ENCODE measurements around the gene CHRNA3. TPM values are rescaled to one million over a fixed set of nuclear protein-coding genes. Genes with fewer than 3 reads are reported as not detected.
"Not testable (repeated sequence)": the region's sequence is repeated elsewhere in the genome, so short reads cannot be mapped to it uniquely, and the experiment has no call there.

Gene CHRNA3
- total RNA-seq, 2 donors from 2014 or later = not detected

DNA sequence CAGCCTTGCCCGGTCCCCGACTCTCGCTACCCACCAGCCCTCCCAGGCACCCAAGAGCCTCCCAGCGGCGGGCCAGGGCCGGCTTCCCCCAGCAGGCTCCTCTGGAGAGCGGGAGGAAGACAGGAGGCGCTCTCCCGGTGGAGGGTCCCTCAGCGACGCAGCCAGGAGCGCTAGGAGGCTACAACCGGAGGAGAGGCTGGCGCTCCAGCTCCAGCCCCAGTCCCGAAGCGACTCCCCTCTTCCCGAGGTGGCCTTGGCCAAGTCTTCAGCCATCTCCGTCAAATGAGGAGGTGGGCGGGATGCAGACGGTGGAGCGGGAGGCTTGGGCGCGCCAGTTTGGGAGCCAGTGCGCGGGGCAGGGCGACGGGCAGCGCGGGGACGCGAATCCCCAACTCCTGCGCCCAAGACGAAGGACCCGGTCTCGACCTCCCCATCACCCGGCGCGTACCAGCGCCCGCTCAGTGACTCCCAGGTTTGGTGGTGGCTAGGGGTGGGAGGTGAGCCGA lies 722 bp downstream of the CHRNA3 start:
- peak; percentile 79 for DNase-seq (ENCODE audit: low spot score)
- intact Hi-C loops (cut with DNase I) = no loop called here

DNA sequence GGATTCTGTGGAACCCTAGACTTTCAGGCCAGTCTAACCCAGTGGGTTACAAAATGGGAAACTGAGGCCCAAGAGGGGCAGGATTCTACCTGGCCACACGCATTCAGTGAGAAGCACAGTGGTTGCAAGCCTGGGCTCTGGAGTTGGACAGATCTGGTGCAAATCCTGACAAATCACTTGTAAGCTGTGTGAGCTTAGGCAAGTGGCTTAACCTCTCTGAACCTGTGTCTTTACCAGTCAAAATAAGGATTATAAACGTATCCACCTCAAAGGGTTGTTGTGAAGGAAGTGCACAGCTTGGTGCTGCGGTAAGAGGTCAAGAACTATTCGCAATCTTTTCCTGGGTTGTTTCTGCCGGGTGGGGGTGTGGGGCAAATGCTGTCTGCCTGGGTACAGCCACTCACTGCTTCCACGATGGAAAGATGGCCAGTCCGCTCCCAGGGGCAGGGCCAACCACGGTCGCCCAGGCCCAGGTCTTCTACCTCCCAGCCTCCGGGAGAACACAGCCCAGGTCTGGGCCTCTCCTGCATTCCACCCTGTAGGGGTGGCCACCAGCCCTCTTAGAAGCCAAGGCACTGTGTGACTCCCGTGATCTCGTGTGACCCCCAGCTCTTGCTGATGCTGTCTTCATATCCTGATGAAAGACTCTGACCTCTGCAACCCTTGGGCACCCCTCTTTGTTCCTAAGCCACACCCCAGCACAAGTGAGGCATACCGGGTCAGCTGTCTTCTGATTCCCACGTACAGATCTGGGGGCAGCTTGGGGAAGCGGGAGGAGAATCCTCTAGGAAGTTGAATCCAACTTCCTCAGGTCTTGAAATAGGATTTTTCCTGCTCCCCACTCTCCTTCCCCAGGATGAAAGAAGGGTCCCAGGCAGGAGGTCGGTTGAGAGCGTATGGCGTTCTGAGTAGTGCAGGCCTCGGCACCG lies 1.5 kb downstream of the CHRNA3 start:
- peak; percentile 37 for DNase-seq (ENCODE audit: low spot score)
- intact Hi-C loops (cut with DNase I) = loop anchor here (2.0 to 5.0 kb wide), 3 partner anchors 92 to 133 kb away; no protein-coding TSS in a partner anchor

DNA sequence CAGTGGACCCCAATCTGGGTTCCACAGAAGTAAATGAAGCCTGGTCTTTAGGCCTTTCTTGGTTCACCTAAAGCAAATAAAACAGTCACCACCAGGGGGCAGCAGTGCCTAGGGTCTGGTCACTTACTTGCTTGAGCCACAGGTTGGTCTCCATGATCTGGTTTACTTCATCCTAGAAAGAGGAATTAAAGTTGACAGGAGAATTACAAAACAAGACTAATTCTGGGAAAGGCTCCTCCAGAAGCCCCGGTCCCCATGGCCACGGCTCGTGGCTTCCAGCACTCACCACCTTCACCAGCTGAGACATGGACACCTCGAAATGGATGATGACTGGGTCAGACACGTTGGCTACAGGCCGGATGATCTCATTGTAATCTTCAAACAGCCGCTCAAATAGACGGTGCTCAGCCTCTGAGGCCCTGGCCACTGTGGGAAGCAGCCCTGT lies 2.3 kb downstream of the CHRNA3 start:
- intact Hi-C loops (cut with DNase I) = loop anchor here (2.0 to 5.0 kb wide), 3 partner anchors 92 to 134 kb away; no protein-coding TSS in a partner anchor
- peak; percentile 92 for DNase-seq (ENCODE audit: low spot score)

DNA sequence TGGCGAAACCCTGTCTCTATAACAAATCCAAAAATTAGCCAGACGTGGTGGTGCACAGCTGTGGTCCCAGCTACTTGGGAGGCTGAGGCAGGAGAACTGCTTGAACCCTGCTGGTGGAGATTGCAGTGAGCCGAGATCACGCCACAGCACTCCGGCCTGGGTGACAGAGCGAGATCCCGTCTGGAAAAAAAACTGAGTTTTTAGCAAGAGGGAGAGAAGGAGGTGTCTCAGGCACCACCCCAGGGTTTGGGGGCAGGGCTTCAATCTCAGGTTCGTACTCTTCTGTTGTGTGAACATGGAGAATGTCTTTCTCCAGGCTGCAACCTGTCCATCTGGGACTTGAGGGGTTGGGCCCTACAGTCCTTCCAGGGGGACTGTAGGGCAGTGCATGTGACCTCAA lies 2.7 kb downstream of the CHRNA3 start:
- DNase-seq (ENCODE audit: low spot score) = peak; percentile 51
- intact Hi-C loops (cut with DNase I) = loop anchor here (2.0 to 5.0 kb wide), 3 partner anchors 93 to 134 kb away; no protein-coding TSS in a partner anchor

DNA sequence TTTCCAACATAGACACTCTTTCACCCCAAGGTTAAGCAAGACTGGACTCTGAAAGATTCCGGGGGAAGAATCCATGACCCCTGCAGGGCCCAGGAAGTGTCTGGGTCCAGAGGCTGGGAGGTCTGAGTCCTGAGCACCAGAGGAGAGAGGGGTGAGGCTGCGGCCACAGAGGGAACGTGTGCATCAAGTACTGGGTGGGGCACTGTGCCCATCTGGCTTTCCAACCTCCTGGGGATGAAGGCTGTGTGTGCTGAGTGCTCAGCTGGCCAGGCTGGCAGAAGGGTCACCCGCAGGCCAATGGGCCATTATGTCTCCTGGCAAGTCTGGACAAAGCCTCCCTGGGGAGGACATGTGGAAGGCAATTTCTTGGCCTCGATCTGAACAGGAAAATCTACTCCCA lies 3.3 kb downstream of the CHRNA3 start:
- intact Hi-C loops (cut with DNase I) = loop anchor here (5.0 kb wide), 2 partner anchors 95 to 135 kb away; no protein-coding TSS in a partner anchor
- DNase-seq (ENCODE audit: low spot score) = peak; percentile 54

DNA sequence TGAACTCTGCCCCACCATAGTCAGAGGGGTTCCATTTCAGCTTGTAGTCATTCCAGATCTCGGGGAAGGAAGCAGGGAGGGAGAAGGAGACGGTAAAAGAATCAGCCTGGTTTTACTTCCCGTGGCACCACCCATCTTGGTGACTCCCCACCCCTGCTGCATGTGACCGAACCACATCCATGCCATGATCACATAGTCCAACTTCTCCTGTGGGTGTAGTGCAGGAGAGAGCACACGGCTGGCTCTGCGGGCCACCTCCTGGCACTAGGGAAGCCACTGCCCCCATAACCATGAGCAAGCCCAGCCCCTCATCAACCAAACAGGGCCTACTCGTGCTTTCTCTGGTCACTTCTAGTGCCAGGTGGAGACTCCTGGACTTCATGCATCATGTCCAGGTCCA lies 3.7 kb downstream of the CHRNA3 start:
- DNase-seq (ENCODE audit: low spot score) = peak; percentile 60
- intact Hi-C loops (cut with DNase I) = loop anchor here (5.0 kb wide), 2 partner anchors 95 to 135 kb away; no protein-coding TSS in a partner anchor

DNA sequence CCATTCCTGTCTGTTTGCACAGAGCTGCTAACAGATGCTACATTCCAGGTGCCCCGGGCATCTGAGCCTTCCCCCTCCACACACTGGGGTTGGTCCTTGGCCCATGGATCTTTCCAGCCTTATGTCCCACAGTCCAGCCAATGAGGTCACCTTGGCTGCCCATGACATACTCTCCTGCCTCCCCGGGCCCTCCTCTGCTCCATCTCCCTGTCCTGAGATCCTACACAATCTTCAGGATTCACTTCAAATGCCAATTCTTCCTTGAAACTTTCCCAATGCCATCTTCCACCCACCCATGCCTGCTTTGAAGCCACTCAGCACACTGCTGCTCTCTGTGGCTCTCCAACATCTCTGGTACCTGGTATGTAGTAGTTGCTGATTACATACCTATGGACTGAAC lies 4.3 kb downstream of the CHRNA3 start:
- DNase-seq (ENCODE audit: low spot score) = peak; percentile 47
- intact Hi-C loops (cut with DNase I) = loop anchor here (5.0 kb wide), 2 partner anchors 96 to 136 kb away; no protein-coding TSS in a partner anchor

DNA sequence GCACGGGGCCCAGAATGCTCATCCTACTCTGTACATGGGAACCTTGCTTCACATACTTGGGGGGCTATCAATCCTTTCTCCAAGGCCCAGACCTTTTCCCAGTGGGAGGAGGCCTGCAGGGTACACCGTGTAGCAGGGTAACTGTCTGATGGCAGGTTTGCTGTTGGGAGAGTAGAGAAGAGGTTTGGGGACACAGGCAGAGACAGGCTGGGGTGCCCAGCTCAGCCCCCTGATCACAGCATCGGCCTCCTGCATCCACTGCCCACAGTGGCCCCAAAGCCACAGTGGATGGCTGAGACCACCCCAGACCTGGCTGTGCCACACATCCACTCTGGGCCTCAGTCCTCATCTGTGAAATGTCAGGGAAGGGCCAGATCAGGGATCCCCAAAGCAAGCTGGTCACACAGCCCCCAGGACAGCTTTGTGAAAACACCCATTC lies 5.6 kb downstream of the CHRNA3 start:
- DNase-seq (ENCODE audit: low spot score) = peak; percentile 64
- intact Hi-C loops (cut with DNase I) = loop anchor here (5.0 kb wide), 2 partner anchors 97 to 137 kb away; no protein-coding TSS in a partner anchor

DNA sequence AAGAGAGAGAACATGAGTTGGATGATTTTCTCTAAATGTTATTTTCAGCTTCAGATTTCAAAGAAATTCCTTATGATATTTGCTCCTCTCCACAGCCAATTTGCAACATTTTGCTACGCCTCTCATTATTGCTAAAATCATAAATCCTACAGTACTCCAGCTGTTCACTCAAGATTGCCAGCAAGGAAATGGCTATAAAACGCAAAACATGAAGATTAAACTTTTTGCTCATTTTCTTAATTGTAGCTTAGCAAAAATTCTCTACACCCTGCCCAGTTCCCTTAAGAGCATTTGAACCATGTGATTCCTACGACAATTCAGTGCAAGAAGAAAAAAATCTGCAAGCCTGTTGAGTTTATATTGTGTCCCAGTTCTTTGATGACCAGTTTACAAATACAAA lies 6.8 kb downstream of the CHRNA3 start:
- DNase-seq (ENCODE audit: low spot score) = no peak
- intact Hi-C loops (cut with DNase I) = no loop called here

DNA sequence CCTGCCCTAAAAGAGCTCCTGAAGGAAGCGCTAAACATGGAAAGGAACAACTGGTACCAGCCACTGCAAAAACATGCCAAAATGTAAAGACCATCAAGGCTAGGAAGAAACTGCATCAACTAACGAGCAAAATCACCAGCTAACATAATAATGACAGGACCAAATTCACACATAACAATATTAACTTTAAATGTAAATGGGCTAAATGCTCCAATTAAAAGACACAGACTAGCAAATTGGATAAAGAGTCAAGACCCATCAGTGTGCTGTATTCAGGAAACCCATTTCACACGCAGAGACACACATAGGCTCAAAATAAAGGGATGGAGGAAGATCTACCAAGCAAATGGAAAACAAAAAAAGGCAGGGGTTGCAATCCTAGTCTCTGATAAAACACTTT lies 11.2 kb downstream of the CHRNA3 start:
- DNase-seq (ENCODE audit: low spot score); intact Hi-C loops (cut with DNase I): not testable (repeated sequence)

DNA sequence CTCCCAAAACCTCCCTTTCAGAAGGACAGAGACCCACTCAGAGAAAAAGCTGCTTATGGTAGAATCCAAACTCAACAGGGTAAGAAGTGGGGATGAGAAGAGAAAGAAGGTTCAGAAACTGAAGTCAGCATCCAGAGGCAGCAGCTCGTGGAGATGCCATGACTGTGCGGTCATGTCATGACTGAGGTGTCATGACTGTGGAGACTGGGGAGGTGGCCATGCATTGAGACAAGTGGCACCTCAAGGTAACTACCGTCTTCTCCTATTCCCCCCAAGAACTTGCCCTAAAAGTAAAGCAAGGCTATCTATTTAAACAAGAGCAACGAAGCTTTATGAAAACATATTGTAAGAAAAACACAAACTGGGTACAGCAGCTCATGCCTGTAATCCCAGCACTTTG lies 15.1 kb downstream of the CHRNA3 start:
- intact Hi-C loops (cut with DNase I) = no loop called here
- no peak for DNase-seq (ENCODE audit: low spot score)

DNA sequence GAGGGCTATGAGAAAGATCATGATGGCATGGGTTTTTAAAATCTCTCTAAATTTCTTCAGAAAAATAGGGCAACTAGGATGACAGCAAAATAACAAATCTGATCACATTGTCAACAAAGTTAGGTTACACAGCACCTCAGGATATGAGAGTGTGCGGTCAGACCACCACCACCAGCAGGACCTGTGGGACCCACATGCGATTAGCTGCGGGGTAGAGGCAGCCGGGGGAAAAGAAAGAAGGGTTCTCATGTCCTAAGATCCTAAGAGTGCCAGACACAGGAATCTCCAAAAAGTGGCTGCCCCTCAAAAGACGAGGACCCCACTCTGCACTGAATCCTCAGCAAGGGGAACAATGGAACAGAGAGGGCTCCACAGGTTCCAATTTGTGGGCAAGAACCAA lies 15.6 kb downstream of the CHRNA3 start:
- intact Hi-C loops (cut with DNase I) = no loop called here
- DNase-seq (ENCODE audit: low spot score) = no peak

DNA sequence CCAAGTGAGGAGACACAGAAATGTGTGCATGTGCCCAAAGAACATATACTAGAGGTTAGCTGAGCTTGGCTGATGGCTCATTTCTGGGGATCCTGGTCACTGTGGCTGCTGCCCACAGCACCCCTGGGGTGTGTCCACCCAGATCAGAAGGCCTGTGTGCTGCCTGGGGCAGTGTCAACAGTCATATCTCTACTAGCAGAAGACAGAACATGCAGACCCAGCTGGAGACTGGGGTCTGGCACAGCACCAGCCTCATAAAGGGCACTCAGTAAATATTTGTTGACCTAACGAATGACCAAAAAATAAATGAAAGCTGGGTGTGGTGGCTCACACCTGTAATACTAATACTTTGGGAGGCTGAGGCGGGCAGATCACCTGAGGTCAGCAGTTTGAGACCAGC lies 16.4 kb downstream of the CHRNA3 start:
- no peak for DNase-seq (ENCODE audit: low spot score)
- intact Hi-C loops (cut with DNase I) = no loop called here

DNA sequence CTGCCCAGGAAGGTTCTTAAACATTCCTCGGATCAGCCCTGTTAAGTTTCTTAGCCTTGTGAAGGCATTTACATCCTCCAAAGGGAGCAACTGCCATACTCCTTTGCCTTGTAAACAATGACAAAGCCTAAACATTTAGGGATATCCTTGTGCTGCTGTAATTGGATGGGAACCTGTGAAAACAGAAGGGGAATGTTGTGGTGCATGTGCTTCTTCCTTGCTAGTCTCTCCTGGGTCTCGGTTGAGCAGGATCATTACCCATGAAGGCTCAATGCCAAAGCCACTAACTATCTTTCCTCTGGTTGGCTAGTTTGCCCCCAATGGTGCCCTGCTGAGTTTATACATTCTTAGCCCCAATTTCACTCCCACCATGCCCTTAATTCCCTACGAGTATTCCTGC lies 17.3 kb downstream of the CHRNA3 start:
- intact Hi-C loops (cut with DNase I) = no loop called here
- DNase-seq (ENCODE audit: low spot score) = no peak

DNA sequence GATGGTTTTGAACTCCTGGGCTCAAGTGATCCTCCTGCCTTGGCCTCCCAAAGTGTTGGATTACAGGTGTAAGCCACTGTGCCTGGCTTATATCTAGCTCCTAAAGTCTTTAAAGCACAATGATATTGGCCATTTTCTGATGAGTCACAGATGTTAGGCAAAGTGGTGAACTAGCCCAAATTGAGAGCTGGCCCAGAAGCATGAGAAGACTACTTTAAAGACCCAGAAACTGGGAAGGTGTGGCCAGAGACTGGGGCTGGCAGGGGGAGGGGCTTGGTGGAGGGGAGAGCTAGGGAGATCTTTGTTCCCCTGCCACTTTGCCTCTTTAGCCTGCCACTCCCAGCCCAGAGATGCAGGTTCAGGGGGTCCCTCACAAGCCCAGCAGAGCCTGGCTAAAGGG lies 21.6 kb downstream of the CHRNA3 start:
- intact Hi-C loops (cut with DNase I) = no loop called here
- no peak for DNase-seq (ENCODE audit: low spot score)

DNA sequence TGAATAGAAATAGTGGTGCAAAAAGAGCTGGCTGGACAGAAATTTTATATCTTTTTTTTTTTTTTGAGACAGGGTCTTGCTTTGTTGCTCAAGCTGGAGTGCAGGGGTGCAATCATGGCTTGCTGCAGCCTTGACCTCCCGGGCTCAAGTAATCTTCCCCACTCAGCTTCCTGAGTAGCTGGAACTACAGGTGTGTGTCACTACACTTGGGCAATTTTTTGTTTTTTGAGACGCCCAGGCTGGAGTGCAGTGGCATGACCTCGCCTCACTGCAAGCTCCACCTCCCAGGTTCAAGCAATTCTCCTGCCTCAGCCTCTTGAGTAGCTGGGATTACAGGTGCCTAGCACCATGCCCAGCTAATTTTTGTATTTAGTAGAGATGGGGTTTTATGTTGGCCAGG lies 22.4 kb downstream of the CHRNA3 start:
- intact Hi-C loops (cut with DNase I) = no loop called here
- DNase-seq (ENCODE audit: low spot score) = no peak

DNA sequence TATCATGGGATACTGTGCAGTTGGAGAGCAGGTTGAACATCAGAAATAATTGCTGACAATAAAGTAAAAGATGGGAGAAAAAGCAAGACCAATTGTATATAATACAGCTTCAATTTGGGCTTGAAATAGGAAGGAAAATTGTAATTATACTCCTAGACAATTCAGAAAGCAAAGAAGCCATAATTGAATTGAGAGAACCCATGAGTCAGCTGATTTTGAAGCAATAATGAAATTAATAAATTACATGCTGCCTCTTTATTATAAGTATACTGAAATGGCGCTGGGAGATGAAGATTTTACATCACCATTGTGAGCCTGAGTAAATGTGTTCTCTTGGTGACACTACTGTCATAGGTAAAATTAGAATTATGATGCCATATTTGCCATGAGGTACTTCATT lies 23.2 kb downstream of the CHRNA3 start:
- no peak for DNase-seq (ENCODE audit: low spot score)
- intact Hi-C loops (cut with DNase I) = no loop called here

DNA sequence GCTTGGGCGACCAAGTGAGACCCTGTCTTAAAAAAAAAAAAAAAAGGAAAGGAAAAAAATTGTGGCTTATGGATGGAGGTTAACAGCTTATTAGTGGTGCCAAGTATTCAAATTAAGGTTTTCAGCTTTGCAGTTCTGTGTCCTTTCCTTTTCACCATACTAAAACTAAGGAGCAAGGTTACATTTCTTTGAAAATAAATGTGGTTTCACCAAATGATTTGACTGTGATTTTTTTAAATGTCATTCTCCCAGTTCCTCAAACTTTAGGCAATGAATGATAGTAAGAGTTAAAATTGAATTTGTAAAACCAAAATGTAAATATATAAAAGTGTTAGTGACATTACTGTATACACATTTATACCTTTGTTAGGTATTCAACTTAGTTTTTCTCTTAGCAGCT lies 45.9 kb downstream of the CHRNA3 start:
- intact Hi-C loops (cut with DNase I) = no loop called here
- DNase-seq (ENCODE audit: low spot score) = no peak

DNA sequence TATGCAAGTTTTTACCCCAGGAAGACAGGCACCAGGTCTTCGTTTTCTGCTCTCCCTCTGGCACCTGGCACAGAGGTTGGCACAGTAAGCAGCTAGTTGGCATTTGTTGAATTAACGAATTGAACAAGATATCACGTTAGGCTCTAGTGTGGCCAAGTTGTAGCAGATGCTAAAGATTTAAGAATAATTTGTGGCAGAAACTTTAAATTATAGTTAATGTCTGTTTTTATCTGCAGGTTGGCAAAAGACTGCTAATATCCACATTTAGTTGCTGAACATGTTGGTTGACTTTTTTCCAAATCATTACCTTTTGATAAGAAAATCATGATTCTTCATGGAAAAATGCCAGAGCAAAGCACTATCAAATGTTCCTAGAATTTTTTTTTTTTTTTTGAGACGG lies 47.4 kb downstream of the CHRNA3 start:
- intact Hi-C loops (cut with DNase I) = no loop called here
- DNase-seq (ENCODE audit: low spot score) = no peak

DNA sequence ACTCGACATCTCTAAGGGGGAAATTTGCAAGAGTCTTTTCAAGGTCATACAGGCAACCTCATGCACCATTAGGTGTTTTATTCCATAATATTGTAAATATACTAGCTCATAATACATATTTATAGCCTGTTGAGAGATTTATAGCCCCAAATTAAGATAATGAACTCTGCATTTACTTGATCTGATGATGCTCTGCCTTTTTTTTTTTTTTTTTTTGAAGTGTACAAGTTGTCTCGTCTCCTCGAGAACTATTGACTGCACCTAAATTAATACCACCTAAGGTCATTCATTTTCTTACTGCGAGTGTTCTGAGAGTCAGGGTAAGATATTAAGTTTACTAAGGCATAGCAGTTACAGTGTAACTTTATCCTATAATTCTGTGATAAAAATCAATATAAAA lies 49.4 kb downstream of the CHRNA3 start:
- intact Hi-C loops (cut with DNase I) = no loop called here
- DNase-seq (ENCODE audit: low spot score) = no peak

All from posterior vena cava (tissue), 2 donors.